ENCODE results near the gene TBK1. TPM values are rescaled to one million over a fixed set of nuclear protein-coding genes. Genes with fewer than 3 reads are reported as not detected.

TBK1 gene
- total RNA-seq, 1 experiment from 2014 or later: 26.2 TPM

- peak within 1 kb of the TSS; percentile 85 for H3K4me2 ChIP-seq
- peaks cover 7% of the 10 kb centered on the region; the same call in 1 of the 2 replicates for H3K36me3 ChIP-seq (ENCODE audit: low read depth)
- H4K20me1 ChIP-seq (ENCODE audit: insufficient read depth): peaks cover 22% of the 10 kb centered on the region
- H3K79me2 ChIP-seq (ENCODE audit: low read depth): peaks cover 42% of the 10 kb centered on the region
- peaks cover 25% of the 10 kb centered on the region for H3K4me1 ChIP-seq (replicated peaks; ENCODE audit: insufficient read depth)
- peak within 1 kb of the TSS; percentile 98 for H3K4me3 ChIP-seq
- ChIA-PET CTCF (interaction anchor here (0.7 kb wide), 1 partner anchor 1606 kb away, joined by 10 read pairs; no protein-coding TSS in a partner anchor), POLR2A (ENCODE audit: unreplicated experiment) (interaction anchor here (0.6 kb wide), 2 partner anchors 379 to 1004 kb away, joined by 4 to 5 read pairs; no protein-coding TSS in a partner anchor)
- peaks cover 29% of the 10 kb centered on the region for H3F3A ChIP-seq (ENCODE audit: insufficient read depth, low read depth)
- DNase-seq: peak; percentile 89 to 92
- H3K9me3 ChIP-seq (ENCODE audit: insufficient read depth, low read depth): no peaks in the 10 kb centered on the region
- TF ChIP-seq EZH2 (IDR thresholded peaks at IDR 0.05; ENCODE audit: low read depth): no peak
- TF ChIP-seq, protein P1, sequence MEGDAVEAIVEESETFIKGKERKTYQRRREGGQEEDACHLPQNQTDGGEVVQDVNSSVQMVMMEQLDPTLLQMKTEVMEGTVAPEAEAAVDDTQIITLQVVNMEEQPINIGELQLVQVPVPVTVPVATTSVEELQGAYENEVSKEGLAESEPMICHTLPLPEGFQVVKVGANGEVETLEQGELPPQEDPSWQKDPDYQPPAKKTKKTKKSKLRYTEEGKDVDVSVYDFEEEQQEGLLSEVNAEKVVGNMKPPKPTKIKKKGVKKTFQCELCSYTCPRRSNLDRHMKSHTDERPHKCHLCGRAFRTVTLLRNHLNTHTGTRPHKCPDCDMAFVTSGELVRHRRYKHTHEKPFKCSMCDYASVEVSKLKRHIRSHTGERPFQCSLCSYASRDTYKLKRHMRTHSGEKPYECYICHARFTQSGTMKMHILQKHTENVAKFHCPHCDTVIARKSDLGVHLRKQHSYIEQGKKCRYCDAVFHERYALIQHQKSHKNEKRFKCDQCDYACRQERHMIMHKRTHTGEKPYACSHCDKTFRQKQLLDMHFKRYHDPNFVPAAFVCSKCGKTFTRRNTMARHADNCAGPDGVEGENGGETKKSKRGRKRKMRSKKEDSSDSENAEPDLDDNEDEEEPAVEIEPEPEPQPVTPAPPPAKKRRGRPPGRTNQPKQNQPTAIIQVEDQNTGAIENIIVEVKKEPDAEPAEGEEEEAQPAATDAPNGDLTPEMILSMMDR (conservative IDR thresholded peaks at IDR 0.05): no peak
- no peaks in the 10 kb centered on the region for H3K27me3 ChIP-seq (ENCODE audit: insufficient read depth, low read depth)
- peak within 1 kb of the TSS; percentile 100 for H3K27ac ChIP-seq
- no peaks in the 10 kb centered on the region for H3K9me2 ChIP-seq (ENCODE audit: insufficient read depth)
- intact Hi-C loops (cut with micrococcal nuclease; ENCODE audit: unreplicated experiment): loop anchor here (1.0 to 10.0 kb wide), 3 partner anchors 48 to 182 kb away; partner anchors contain the start of genes KICS2 and TBK1
- H2AFZ ChIP-seq: peak within 1 kb of the TSS; percentile 84
- BruUV-seq (replicated peaks): TSS peak; percentile 91
Observed at GRCh38 chr12:64403707-64404469, 48.0 kb upstream of the TBK1 start, which contains the start of gene XPOT. Gene XPOT (plus strand): TSS chr12:64404392. CDS start chr12:64410036, 5,644 bp downstream.

GRCh38 chr12:64404470-64405256 is 47.3 kb upstream of the TBK1 start:
- ChIA-PET CTCF (interaction anchor here (0.7 kb wide), 1 partner anchor 1606 kb away, joined by 10 read pairs; no protein-coding TSS in a partner anchor), POLR2A (ENCODE audit: unreplicated experiment) (interaction anchor here (0.6 kb wide), 2 partner anchors 378 to 1005 kb away, joined by 4 to 5 read pairs; no protein-coding TSS in a partner anchor)
- H3K4me2 ChIP-seq: peak overlapping the region; percentile 79
- H3K9me2 ChIP-seq (ENCODE audit: insufficient read depth): no peaks in the 10 kb centered on the region
- intact Hi-C loops (cut with micrococcal nuclease; ENCODE audit: unreplicated experiment): loop anchor here (1.0 to 10.0 kb wide), 3 partner anchors 48 to 182 kb away; partner anchors contain the start of genes KICS2 and TBK1
- peaks cover 29% of the 10 kb centered on the region for H3F3A ChIP-seq (ENCODE audit: insufficient read depth, low read depth)
- H2AFZ ChIP-seq: peak overlapping the region; percentile 70
- peak overlapping the region; percentile 98 for H3K4me3 ChIP-seq
- peaks cover 30% of the 10 kb centered on the region for H4K20me1 ChIP-seq (ENCODE audit: insufficient read depth)
- DNase-seq: peak; percentile 53 to 62
- H3K27ac ChIP-seq: peak overlapping the region; percentile 100
- peaks cover 13% of the 10 kb centered on the region for H3K36me3 ChIP-seq (ENCODE audit: low read depth)
- peaks cover 50% of the 10 kb centered on the region for H3K79me2 ChIP-seq (ENCODE audit: low read depth)
- H3K4me1 ChIP-seq (replicated peaks; ENCODE audit: insufficient read depth): peaks cover 25% of the 10 kb centered on the region
- no peaks in the 10 kb centered on the region for H3K9me3 ChIP-seq (ENCODE audit: insufficient read depth, low read depth)
- no peaks in the 10 kb centered on the region for H3K27me3 ChIP-seq (ENCODE audit: insufficient read depth, low read depth)
- TF ChIP-seq, protein P1 (conservative IDR thresholded peaks at IDR 0.05): no peak
- no peak for TF ChIP-seq EZH2 (IDR thresholded peaks at IDR 0.05; ENCODE audit: low read depth)
- BruUV-seq (replicated peaks): no TSS peak
